Germinal center (tissue), 1 donor: ENCODE data around the gene ARHGAP12.
A peak's percentile ranks its signal among the peaks of the same experiment; 100 is the strongest.

ENCODE experiments used
- DNase-seq: peaks from one replicate; pipeline ENCODE4 v3.0.0; 2012; ENCODE audit warnings: mixed read lengths, low spot score

The ARHGAP12 gene

DNA sequence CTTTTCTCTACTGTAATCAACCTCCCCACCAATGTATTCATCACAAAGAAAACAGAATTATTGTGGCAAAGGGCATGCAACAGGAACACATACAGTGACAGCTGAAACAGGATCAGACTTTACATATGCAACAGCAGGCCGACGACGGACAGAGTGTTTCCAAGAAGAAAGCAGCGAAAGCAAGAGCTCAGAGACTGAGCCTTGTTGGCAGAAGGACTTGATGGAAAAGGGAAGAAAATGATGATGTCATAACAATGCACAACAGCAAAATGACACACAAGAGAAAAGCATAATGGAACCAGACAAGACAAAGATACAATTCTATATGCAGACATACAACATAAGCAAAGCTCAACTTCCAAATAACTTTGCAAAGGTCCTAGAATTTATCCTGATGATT is 106.5 kb downstream of the ARHGAP12 start:
- no peak for DNase-seq

DNA sequence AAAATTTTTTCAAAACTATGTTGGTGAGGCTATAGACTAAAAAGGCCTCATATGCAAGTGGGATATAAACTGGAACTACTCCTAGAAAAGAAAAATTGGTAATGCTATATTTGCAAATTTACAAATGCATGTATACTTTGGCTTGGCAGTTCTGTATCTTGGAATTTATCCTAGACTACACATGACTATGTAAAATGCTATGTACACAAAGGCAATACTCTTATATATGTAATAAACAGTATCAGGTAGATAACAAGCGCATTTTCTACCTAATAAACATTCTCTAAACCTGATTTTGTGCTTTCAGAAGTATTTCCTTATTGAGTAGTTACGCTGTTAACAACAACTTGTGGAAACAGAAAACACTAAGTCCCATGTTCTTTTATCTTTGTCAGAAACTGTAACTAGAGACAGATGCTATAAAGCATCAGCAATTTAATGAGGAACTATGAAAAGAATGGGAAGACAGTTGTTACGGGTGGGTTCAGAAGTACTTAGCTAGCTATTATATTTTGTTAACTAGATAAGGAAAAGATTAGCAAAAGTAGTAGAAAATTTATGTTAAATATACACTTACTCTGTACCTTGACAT is 107.8 kb downstream of the ARHGAP12 start:
- no peak for DNase-seq

DNA sequence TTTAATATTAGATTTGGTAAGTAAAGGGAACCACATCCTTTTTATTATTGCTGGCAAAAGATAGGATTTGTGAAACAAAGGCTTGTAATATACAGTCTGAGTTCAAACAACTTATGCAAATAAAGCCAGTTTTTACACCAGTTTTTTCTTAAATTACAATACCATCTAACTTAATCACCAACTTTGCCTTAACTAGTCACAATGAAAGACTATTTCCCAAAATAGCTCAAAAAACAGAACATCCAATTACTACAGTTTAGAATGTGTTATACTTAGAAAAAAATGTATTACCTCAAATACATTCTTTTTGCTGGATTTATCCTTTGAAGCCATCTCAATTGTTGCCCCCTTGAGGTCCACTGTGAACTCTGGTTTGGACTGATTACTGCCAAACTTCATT is 108.5 kb downstream of the ARHGAP12 start:
- no peak for DNase-seq

DNA sequence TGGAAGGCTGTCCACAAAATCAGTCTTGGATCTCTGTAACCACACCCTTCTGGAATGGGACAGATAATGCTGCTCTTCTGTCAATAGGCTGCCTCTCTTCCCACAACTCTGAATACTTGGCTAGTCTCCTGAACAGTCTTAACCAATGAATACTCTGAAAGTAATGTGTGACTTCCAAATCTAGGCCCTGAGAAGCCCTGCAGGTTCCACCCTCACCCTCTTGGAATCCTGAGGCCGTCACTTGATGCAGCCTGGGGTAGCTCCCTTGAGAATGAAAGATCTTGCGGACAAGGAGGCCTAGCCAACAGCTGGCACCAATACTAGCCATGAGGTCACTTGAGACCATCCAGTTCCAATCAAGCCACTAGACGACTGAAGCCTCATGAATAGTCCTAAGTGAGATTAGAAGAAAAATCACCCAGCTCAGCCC is 109.2 kb downstream of the ARHGAP12 start:
- DNase-seq: no peak

DNA sequence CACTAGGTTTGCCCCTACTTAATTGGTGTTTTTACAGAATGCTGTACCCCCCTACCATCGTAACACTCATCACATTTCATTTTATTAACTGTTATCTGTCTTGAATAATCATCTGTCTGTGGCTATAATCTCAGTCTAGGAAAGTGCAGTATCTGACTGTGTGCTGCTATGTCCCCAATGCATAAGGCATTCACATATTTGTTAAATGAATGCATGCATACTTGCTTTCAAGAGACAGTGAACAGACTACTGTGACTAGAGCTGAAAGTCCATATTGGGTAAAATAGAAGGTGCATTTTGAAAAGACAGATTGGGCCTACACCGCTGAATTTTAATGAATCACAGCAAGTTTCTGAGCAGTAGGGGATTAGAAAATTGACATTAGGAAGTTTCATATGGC is 112.3 kb downstream of the ARHGAP12 start:
- no peak for DNase-seq

DNA sequence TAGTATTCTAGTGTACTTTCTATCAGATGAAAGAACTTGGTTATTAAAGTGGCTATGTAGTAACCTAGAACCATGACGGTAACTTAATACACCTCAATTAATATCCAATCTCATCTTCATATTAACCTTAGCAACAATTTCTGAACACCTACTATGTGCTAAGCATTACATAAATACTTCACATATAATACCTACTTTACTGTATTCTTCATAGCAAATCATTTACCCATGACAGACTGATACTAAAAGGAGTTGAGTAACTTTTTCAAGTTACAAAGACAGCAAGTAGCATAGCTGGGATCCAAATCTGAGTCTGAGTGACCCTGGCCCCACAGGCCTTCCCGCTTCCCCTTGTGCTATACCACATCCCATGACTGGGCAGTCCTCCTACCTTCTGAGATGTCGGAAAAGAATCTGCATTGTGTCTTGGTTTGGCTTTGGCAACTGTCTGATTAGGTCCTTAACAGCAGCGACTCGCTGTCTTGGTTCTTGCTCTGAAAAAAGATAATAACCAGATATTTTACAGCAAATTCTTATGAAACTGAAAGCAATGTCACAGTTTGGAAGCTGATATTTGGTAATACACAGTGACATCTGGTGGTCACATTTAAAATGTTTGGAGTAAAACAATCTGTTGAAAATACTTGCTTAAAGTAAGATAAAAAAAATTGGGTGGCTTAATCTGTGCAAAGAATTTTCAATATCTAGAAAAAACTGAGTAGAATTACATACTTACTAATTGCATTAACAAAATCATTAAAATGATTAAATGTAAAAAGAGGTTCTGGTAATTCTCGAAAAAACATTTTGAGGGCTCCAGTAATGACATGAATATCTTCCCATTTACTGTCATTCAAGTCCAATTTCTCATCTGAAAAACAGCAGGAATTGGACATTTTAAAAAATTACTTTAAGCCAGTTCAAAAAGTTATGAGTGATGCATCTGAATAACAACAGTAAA is 120.1 kb downstream of the ARHGAP12 start:
- peak; percentile 21 for DNase-seq

DNA sequence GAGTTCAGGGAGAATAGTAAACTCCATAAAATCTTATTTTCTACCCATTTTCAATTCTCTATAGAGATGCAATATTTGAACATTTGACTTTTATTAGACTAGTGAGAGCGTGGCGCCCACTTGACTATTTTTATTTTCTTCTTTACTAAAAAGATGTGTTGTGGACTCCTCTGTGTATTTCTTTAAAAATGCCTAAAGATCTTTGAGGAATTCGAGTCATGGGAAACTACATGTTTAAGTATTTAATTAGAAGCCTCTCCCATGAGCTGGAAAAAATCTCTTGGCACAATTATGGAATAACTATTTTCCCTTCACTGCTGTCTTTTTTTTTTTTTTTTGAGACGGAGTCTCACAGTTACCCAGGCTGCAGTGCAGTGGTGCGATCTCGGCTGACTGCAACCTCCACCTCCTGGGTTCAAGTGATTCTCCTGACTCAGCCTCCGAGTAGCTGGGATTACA is 124.2 kb downstream of the ARHGAP12 start:
- no peak for DNase-seq

DNA sequence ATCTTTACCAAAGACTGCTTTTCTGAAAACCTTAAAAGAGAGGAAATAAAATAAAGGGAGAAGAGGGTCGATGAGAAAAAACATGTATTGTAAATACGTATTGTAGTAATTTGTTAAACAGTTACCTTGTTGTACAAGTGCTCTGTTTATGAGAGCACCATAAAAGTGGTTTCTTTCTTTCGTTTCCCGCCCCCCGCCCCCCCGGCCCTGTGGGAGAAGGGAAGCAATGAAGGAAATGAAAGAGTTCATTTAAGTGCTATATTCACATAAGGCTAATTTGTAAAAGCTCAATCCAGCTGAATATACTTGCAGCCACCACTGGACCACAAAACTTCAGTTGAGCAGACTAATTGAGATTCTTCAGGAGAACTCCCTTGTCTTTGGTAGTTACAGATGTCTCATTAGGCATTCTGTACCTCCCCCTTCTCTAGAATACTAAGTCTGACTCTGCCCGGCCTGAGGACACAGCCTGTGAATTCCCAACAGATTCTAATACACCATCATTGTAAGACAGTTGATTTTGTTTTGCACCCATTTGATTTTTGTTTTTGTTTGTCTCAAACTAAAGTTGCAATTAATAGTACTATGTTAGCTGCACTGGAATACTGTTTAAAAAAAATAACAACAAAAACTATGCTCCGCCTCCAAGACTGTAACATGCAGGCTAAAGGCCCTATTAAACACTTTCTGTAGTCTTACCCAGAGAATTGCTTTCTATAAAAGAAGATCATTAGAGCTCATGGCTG is 124.9 kb downstream of the ARHGAP12 start:
- no peak for DNase-seq

DNA sequence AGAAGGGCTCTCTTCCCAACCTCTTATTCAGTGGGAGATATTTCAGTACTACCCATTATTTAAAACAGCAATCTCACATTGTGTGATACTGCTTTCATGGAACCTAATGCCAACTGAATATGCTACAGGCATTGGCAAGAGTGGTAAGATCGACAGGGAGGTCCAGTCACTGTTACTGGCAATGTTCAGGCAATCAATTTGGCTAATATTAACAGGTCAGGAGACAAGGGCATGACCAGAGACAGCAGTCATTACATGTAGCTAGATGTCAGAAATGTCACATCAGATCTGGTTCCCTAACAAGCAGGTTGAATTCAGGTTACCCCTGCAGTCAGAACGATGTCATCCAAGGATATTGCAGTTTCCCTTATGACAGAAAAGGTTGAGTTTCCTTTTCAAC is 129.4 kb downstream of the ARHGAP12 start:
- DNase-seq: no peak

DNA sequence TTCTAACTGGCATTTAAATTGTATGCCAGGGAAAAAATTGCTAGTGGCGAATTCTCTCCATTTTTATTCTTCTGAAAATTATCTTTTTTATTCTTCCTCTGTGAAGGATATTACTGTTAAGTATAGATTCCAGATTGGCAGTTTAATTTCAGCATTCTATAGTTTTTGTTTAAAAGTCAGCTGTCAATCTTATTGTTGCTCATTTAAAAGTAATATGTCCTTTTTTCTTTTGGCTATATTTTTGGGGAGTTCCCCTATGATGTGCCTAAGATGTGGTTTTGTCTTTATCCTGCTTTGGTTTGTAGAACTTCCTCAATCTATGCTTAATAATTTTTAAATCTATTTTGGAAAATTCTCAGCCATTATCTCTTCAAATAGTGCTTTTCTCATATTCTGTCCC is 135.9 kb downstream of the ARHGAP12 start:
- no peak for DNase-seq

DNA sequence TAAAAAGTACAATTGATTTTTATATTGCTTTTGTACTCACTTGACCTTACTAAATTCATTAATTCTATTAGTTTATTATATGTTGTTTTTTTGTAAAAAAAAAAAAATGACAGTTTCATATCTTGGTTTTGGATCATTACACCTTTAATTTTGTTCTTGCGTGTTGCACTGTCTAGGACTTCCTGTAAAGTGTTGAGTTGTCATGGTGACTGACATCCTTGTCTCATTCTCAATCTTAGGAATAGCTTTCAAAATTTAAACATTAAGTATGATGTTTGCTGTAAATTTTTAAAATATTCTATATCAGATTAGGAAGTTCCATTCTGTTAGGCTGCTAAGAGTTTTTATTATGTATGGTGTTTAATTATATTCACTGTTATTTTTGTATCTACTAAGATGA is 139.1 kb downstream of the ARHGAP12 start:
- DNase-seq: no peak

DNA sequence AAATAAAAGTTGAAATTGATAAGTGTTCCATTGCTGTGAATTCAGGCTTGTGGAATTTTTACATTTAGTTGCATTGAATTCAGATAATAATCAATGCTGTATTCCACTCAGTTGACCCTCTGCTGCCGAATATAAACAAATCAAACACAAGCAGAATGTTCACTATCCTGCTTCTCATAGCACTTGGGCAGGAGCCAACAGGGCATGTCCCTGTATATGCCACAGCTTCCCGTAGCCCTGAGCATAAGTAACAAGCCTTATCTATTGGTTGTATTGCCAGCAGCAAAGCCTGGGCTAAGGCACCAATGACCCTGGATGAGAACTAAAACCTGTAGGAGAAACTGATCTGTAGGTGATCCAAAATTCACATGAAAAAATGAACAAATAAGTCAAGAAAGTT is 145.9 kb downstream of the ARHGAP12 start:
- DNase-seq: no peak

DNA sequence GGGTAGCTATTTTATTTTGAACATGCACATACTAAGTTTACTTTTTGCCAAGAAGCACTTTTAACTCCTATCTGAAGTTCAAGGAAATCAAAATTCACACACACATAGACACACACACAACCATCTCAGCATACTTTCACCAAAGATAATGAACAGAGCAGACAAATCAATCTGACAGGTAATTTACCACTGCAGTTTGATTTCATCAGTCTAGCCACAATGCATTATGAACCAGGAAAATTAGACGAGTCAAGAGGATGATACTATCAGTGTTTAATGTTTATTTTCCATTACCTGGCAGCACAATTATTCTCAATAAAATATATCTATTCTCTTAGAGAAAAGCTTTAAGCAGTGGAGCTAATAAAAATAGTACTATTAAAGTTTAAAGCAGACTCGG is 147.9 kb downstream of the ARHGAP12 start:
- no peak for DNase-seq

DNA sequence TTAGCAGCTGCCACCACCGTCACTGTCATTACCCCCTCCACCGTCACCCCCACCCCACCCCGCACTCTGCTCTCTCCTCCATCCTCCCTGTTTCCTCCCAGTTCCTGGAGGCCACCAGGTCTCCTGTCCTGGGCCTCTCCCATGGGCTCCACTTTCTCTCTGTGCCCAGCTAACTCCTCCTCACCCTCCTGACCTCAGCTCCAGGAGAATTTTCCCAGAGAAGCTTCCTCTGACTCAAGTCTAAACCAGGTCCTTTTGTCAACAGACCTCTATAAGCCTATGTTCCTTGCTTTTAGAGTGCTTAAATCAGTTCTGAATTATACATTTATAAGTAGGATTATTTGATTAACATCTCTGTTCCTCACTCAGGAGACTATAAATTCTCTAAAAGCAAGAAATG is 150.0 kb downstream of the ARHGAP12 start:
- DNase-seq: no peak

DNA sequence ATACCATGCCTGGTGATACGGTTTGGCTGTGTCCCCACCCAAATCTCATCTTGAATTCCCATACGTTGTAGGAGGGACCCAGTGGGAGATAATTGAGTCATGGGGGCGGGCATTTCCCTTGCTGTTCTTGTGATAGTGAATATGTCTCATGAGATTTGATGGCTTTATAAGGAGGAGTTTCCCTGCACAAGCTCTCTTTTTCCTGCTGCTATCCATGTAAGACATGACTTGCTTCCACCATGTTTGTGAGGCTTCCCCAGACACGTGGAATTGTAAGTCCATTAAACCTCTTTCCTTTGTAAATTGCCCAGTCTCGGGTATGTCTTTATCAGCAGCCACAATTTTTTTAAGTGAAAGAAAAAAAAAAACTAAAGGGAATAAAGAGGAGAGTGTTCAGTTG is 152.5 kb downstream of the ARHGAP12 start:
- no peak for DNase-seq

DNA sequence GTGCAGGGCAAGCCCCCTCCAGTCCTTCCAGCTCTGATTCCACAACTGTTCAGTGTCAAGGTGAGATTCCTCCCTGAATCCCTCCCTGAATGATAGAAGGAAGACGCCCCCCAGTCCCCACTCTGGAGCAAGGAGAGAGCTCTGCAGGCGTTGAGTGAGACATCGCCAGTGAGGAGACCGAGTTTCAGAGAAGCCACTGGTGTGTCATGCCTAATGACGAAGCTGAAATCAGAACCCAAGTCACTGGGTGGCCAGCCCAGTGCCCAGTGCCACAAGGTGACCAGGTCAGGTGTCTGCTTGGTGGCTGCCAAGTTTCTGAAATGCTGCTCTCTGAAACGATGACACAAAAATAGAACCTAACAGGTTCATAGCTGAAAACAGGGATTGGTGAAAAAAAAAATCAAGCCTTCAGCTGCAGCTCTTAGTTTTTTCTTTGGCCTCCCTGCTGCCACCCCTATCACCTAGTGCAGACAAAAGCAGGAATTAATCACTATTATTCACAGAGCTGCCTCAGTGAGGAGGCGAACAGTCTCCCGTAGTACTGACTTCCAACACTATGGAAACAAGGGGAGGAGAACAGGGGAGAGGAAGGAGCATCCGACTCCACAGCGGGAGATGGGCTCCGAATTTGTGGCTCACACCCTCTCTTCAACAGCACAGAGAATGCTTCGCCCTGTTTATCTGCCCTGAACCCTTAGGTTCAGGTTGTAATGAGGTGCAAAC is 153.5 kb downstream of the ARHGAP12 start:
- no peak for DNase-seq

DNA sequence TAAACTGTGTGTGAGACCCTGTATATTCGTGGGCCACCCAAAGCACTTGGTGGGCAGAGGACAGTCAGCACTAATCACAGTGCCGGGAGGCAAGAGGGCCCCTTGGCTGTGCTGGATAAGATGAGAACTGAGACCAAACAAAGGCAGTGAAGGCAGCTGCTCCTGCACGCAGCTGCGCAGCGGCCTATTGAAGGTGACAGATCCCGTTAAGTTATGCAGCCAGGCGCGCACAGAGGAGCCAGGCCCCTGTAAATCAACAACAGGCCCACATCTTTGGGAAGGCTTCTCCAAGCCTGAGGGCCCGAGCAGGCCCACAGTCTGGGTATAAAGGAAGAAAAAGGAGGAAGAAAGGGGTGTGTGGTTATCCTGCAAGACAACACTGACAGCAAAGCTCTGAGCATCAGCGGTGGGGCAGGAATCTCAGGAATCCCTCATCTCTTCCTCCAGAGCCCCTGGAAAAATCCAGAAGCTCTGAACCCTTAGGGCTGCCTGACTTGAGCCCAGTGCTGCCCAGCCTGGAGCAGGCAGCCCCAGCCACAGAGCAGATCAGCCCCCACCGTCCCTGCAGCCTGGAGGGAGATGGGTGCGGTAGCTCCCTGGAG is 154.2 kb downstream of the ARHGAP12 start:
- no peak for DNase-seq

DNA sequence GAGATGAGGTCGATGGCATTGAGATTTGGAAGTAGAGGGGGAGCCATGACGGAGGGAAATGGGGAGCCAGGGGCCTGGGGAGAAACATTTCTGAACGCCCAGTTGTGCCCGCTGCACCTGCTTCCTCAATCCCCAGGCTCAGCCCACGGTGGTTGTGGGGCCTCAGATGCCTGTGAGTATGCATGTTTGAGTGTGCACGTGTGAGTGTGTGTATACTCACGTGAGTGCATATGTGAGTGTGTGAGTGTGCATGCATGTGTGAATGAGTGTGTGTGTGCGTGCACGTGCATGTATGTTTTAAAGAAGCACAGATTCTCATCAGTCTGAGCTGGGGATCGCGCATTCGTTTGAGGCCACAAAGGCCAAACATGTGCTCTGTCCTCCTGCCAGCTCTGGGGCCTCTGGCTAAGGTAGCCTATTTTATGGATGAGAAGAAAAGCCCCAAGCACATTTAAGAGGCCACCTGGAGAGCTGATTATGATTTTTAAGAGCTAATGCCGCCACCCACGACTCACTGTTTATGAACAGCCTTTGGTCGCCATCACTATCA is 154.8 kb downstream of the ARHGAP12 start:
- no peak for DNase-seq

DNA sequence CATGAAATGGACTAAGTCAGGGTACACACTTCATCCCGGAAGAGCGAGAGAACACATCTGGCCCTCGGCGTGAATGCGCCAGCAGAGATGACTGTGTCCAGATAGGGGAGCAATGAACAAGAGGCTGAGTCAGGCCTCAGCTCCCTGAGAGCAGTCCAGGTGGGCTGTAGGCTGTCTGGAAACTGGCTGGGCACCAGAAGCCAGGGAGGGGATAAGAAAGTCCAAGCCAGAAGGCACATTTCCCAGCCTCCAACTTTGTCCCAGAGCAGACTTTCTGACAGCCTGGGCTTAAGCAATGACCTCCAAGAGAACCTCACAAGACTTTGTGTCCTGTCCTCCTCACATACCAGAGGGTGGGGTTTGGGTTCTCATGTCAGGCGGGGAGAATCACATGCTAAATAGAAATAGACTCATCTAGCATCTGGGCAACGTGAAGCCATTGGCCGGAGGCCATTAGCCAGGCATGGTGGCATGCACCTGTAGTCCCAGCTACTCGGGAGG is 157.2 kb downstream of the ARHGAP12 start:
- no peak for DNase-seq

DNA sequence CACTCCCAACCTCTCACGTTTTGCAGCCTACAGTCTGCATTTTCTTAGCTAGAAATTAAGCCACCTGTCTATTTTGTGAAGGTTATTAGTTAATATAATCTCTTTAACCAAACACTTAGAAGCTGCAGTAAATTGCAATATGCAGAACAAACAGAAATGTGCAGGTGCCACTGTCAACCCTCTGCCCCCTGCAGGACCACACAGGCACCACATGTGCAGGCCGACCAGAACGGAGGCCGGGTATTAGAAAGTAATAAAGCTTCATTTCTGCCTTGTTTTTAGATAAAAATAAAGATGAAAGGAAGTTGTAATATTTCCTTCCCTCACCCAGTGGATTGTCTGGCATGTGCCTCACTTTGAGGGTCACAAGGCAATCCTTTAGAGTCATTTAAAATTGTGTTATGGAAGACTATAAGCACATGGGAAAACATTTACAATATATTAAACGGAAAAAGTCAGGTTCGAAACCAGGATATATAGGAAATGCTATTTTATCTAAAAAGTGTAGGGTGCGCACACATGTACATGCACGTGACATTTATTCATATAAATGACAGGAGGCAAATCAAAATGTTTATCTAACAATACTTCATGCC is 158.2 kb downstream of the ARHGAP12 start:
- DNase-seq: peak; percentile 73

DNA sequence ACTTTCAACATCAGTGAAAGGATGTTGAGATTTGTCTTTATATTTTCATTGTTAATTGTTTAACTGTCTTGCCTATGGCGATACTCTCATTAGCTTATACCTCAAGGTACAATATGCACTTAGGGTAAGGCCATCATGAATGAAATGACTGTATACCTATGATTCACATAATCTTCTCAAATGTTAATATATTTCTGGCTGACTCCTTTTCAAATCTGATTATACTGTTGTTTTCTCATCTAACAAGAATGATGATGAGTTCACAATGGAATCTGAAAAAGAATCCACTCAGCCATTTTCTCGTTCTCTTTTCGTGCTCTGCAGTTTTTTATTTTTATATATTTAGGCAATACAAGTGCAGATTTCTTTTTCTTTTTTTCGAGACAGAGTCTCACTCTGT is 159.1 kb downstream of the ARHGAP12 start:
- no peak for DNase-seq
